HL-60/S4 (cell line): Measurements from ENCODE around the gene TBC1D3B.
"Not testable (repeated sequence)": the region's sequence is repeated elsewhere in the genome, so short reads cannot be mapped to it uniquely, and the experiment has no call there.

Experiments used
- in situ Hi-C: fragments of 300-500 bp; cut with MboI; formaldehyde crosslinking; loops from 2 replicates; pipeline ENCODE4 v1.14.3; 2022; ENCODE audit warnings: low sequenced_read_pairs

The TBC1D3B gene

DNA sequence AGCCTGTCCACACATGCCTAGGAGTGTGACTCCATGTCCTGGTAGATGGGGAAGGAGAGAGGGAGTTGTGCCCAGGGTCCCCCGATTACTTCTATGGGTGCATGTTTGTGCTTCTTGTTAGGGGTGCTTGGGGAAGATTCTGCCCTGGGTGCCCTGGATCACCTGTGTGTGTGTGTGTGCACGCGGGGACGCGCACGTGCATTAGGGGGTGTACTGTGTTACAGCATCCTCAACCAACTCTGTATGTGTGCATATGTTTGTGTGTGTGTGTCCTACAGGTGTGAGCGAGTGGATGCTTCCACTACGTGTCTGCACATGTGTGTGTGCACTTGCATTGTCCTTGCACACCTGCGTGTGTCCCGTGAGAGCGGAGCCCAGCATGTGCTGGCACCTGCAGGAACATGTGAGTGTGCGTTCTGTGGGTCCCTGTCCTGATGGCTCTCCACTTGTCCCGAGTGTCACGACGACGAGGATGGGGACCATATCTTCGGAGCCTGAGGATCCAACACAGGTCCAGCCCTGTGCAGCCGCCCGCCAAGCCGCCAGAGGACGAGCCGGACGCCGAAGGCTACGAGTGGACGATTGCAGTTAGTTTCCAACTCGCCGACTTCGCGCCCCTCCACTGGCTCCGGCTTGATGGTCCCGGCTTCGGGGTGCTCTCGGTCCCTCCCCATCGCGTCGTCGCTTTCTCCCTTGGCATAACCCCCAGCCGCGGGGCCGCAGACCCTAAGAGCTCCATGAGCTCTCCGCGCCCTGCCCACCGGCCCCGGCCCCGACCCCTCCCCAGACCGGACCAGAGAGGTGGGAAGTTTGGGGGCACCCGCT, 6.0 kb upstream of the TBC1D3B start:
- in situ Hi-C loops = loop anchor here (5.0 kb wide), 1 partner anchor 70 kb away; no protein-coding TSS in a partner anchor

DNA sequence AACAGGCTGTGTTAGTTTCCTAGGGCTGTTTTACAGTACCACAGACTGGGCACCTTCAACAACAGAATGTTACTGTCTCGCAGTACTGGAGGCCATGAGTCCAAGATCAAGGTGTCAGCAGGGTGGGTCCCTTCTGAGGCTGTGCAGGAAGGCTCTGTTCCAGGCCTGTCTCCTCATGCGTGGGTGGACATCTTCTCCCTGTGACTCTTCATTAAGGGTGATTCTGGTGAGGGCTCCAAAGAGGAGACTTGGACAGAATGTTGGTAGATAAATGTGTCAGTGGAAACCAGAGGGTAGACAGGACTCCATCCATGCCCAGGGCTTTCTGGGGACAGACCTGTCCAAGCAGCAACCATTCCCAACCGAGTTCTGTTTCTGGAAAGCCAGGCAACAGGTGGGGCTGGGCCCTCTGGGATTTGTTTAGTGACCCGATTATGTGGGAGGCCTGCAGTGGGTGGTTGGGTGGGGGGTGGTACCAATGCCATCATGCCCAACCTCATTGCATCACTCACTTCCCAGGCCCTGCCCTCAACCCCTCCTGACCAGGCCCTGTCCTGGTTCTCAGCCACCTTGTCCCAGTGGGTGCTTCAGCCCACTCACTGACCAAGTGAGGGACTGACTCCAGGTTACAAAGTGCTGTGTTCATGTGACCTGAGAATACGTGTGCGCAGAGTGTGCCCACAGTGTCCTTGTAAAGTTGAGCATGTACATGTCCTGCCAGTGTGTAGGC, 5.2 kb upstream of the TBC1D3B start:
- in situ Hi-C loops = loop anchor here (5.0 kb wide), 1 partner anchor 69 kb away; no protein-coding TSS in a partner anchor

DNA sequence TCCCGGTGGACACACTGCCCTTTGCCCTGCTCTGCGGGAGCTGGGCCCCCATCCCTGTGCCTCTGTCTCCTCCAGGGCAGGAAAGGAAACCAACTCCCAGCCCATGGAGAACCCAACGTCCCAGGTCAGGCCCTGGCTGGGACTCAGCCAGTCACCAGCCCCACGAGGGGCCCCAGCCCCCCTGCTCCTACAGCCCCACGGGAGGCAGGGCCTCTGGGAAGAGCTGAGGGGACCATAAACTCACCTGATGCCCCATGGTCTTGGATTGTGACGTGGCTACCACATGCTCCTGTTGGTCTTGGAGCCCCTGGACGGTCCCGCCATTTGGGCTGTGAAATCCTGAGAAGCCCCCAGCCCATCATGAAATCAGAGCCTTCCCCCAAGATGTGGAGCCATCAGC, 7.6 kb downstream of the TBC1D3B start:
- in situ Hi-C loops = not testable (repeated sequence)

DNA sequence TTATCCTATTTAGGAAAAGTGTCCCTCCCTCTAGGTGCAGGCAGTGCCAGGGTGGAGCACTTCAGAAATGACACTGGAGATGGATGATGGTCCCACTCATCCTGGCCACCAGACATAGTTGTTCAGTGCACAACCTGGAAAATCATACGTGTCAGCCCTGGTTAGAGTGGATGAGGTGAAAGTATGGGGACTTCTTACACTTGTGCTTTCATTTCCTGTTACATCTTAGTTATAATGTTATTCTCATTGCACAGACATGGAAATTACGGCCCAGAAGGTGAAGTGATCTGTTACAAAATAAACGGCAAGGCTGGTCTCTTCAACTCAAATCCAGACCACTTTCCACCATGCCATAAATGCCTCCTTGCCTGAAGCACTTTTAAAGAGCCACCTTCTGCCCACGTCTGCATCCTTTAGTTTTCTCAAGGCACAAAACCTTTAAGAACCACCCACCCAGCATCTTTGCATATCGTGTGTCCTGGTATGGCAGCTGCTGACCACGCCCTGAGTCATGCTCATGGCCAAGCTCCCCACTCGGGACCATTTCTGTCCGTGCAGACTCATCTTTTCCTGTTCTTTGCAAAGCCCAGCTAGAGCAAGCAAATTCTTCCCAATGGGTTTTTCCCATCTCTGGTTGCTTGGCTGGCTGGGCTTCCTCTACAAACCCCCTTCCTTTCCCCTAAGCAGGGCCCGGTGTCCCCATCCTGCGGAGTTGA, 22.4 kb downstream of the TBC1D3B start:
- in situ Hi-C loops = no loop called here

DNA sequence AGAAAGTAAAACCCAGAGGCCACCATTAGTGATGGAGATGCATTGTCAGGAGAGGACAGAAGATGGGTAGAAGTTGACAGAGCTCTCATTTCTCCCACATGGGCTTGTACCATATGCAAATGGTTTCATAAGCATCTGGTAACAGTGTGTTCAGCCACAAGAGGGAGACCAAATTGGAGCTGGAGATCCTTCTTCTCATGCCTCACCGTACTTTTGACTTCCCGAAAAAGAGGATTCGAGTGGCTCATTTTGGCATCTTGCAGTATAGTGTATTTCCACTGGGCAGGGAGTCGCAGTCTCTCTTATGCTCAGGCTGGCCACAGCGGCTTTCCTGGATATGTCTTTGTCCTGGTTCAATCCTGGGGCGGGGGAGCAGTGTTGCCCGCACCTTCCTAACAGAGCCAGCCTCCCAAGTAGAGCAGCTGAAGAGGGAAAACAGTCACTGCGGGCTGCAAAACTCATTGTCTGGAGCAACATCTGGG, 23.8 kb downstream of the TBC1D3B start:
- in situ Hi-C loops = no loop called here

DNA sequence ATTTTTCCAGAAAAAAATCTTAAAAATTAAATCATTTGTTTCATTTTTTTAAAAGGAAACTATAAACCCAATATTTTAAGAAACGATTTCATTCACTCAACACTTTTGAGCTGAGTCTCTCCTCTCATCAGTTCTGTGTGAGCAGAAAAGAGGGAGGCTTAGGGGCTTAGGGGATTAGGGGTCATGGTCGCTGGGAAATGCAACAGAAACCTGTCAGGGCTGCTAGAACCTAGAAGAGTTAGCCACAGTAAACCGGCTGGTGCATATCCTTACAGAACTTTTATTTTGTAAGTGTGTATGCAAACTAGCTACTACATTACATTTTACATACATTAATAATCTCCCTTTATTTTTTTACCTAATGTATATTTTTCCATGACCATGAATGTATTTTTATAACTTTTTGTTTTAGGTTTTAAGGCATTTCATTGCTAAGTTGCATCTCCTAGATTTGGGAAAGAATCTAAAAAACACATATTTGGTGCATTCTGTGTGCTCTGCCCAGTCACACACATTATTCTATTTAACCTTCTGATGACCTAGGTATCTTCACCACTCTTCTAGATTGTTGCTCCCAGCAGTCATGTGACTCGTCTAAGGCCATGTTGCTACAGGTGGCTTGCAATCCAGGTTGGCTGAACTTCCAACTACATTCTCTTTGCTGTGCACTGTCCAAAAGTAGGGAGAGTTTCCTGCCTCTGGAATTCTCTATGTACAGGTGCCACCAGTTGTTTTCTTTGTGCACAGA, 24.4 kb downstream of the TBC1D3B start:
- in situ Hi-C loops = no loop called here

DNA sequence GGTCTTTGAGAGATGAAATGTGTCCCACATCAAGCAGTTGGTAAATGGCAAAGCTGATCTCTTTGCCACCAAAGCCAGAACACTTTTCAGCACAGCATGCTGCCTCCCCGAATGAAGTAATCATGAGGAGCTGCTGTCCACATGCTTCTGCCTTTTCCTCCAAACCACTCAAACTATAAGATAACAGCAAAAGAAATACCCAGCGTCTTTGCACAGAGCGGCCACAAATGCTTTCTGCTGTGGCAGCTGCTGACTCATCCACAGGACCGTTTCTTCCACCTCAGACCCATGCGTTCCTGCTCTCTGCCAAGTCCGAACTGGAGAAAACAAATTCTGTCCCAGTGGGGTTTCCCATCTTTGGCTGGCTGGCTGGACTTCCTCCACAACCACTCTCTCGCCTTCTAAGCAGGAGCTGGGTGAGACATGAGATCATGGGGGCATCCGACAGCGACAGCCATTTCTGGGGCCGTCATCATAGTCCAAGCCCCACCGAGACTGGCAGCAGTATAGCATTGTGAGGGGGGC, 27.1 kb downstream of the TBC1D3B start:
- in situ Hi-C loops = loop anchor here (5.0 to 25.0 kb wide), 2 partner anchors 172 to 338 kb away; partner anchors contain the start of gene ZNHIT3

DNA sequence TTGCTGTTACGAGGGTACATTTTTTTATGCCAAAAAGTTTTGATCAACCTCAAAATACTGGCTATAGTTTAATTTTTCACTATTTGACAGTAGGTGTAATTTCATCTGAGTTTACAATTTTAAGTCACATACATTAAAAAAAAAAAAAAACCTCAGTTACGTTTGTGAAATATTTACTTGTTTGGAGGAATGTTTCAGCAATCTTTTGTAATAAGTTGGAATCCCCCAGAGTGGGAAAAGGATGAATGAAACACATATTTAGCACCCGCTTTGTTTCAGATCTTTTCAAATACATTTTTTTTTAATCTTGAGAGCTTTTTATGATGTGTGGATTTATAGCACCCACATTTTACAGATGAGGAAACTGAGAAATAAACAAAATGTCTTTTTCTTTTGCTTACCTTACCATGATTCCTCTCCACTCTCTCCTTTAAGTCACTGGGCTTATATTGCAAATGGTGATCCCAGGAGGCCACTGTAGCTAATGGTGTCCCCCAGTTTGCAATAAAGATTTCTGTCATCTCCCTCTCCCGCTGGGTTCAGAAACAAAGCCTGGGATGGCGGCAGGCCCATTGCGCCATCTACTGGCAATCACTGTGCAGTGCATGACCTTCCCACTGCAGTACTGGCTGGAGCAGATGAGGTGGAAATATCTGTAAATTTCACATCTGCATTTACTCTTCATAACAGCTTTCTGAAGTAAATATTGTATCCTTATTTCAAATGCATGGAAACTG, 27.7 kb downstream of the TBC1D3B start:
- in situ Hi-C loops = loop anchor here (5.0 to 25.0 kb wide), 2 partner anchors 171 to 339 kb away; partner anchors contain the start of gene ZNHIT3

DNA sequence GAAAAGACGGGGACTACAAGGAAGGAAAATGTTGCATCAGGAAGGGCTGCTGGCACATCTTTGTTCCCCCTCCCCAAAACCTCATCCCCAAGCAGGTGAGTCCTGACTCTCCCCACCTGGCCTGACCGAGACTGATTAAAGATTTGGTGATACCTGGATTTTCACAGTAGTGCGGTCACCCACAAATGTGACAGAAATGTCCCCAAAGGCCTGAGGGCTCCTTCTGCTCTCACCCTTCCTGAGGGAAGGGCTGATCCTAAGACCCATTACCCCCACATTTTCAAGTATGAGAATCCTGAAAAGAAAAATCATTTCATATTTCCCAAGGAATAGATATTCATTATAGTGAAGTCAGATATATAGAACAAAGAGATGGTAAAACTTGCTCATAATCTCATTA, 28.8 kb downstream of the TBC1D3B start:
- in situ Hi-C loops = loop anchor here (5.0 to 25.0 kb wide), 2 partner anchors 170 to 340 kb away; partner anchors contain the start of gene ZNHIT3

DNA sequence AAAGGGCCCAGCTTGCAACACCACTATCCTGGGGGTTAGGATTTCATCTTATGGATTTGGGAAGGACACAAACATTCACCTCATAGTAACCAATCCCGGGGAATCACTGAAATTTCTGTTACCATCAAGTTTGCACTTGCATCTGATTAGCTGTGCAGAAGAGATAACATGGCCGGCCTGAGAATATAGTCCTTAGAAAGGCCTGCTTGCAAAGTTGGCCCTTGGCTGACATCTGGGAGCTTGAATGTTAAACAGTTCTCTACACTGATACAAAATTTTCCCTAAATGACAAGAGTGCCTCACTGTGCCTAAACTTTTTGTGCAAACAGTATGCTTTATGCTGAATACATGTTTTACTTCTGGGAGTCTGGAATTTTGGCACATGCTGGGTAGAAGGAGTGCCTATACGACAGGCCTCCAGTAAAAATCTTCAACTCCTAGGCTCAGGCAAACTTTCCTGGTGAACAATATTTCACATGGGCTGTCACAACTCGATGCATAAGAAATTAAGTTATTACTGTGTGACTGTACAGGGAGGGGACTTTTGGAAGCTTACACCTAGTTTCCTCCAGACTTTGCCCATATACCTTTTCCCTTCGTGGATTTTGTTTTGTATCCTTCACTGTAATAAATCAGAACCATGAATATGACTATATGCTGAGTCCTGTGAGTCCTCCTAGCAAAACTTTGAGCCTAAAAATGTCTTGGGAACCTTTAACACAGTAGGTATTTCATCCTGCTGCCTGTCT, 31.3 kb downstream of the TBC1D3B start:
- in situ Hi-C loops = loop anchor here (5.0 to 25.0 kb wide), 2 partner anchors 168 to 342 kb away; partner anchors contain the start of gene ZNHIT3

DNA sequence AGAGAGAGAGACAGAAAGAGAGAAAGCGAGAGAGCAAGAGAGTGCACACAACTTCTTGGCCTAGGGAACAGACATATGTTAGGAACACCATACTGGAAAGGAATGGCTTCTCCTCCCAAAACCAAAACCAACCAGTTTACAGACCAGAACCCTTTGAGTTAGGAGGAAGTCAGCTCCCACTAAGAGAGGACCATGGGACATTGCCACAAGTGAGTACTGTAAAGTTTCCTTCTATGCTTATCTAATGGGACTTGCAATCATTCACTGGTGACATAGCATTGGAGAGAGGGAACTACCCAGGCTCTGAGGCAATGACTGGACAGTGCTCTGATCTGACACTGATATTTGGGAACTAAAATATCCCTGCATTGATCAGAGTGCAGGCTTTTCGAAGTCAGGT, 32.4 kb downstream of the TBC1D3B start:
- in situ Hi-C loops = loop anchor here (25.0 kb wide), 1 partner anchor 343 kb away; the partner anchor contains the start of gene ZNHIT3

DNA sequence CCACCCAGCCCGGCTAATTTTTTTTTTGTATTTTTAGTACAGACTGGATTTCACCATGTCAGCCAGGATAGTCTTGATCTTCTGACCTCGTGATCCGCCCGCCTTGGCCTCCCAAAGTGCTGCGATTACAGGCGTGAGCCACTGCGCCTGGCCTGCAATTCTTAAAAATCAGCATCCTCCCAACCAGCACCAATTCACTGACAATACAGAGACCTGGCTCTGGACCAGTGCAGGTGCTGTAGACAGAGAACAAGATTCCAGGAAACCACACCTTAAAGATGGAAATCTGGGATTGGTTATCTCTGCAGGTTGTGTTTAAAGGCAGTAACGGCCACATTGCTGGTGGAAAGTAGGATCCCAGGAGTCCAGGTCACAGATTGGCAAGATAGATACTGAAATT, 33.6 kb downstream of the TBC1D3B start:
- in situ Hi-C loops = loop anchor here (25.0 kb wide), 1 partner anchor 344 kb away; the partner anchor contains the start of gene ZNHIT3

DNA sequence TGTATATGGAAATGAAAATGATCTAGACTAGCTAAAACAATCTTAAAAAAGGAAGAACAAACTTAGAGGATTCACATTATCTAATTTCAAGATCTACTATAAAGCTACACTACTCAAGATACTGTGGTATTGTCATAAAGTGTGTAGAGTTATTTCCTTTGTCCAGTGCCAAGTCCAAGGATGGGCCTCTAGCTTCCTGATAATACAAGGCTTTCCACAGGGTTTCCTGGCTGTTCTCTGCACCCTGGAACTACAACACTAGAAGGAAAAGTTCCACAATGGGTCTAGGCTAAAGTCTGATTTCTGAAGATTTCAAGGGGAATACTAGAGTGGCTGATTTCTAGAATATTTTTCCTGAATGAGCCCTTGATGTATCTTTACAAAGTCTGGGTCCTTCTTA, 34.2 kb downstream of the TBC1D3B start:
- in situ Hi-C loops = loop anchor here (25.0 kb wide), 1 partner anchor 345 kb away; the partner anchor contains the start of gene ZNHIT3

DNA sequence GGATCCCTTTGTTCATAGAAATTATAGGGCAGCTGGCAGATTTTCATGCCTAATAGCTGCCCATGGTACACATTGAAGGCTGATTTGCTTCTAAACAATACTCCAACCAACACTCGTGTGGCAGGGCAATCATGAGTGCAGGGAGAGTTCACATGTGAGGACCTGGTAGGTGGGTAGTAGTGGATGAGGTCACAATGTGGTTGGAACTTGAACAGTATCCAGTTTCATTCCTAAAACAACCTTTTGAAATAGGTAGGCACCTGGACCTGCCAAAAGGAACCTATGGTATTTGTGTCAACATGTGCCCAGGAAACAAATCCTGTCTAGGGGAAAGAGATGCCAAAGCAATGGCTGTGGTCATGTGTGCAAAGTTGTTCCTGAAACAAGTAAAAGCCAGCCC, 40.0 kb downstream of the TBC1D3B start:
- in situ Hi-C loops = loop anchor here (10.0 to 25.0 kb wide), 3 partner anchors 62 to 351 kb away; partner anchors contain the start of gene ZNHIT3

DNA sequence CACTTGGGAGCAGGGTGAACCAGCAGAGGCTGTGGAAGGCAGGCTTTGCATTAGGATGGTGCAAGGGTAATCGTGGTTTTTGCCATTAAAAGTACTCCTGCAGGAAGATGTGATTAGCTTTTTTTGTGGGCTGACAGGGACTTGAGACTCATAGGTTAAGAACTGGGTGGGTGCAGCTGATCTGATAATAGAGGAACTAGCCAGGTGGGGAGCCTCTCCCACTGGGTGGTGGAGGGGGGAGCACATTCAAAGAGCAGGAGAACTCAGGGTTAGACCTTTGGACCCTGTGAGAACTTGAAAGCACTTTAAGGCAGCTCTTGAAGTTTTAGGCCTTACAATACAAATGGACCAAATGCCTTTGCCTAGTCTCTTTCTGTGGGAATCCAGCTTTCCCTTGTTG, 40.4 kb downstream of the TBC1D3B start:
- in situ Hi-C loops = loop anchor here (10.0 to 25.0 kb wide), 3 partner anchors 61 to 351 kb away; partner anchors contain the start of gene ZNHIT3

DNA sequence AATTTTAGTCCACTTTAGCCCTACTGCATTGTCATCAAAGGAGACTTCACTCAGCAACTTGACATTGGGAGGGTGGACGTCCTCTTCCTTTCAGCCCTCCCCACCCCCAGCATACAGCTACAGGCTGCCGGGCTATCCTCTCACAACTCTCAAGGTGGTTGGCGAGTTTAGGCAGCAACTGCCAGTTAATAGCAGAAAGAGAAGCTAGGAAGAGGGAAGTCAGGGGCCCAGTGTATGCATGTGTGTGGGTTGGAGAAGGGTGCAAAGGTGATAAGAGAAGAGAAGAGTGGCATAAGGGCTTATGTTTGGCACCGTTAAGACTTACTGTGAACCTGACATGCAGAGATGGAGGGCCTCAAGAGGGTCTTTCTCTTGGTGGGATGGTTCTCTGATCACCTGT, 41.0 kb downstream of the TBC1D3B start:
- in situ Hi-C loops = loop anchor here (10.0 to 25.0 kb wide), 3 partner anchors 61 to 352 kb away; partner anchors contain the start of gene ZNHIT3

DNA sequence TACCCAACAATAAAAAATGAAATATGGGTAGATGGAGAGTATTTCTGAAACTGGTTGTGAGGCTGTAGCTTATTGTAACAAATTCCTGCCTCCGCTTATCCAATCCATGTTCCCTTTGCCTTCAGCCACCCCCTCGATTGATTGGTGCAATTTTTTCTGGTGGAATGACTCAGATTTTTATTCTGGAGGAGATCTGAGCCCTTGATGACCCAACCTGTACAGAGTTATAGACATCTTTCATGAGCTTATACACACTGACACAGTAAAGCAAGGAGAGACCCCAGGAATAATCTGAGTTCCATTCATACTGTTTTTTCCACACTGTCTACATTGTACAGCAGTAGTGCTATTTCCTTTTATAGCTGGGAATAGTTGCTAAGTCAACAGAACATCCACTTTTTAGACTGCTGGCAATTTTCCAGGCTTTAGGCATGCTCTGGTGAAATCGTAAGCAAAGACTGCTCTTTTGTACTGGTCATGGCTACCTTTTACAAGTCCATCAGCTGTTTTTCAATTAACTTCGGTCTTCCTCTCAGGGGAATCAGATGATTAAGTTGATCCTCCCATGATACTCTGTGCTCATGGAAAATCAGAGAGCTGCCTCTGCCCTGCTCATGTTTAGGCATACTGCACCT, 42.7 kb downstream of the TBC1D3B start:
- in situ Hi-C loops = loop anchor here (10.0 to 25.0 kb wide), 3 partner anchors 59 to 354 kb away; partner anchors contain the start of gene ZNHIT3
